HEK293 (cell line): ENCODE data around the gene ADA.

ENCODE experiments used
- CTCF ChIA-PET: fragments of 350-600 bp; formaldehyde crosslinking; extraction: SDS; loops from one replicate; lab custom pipeline; 2021; ENCODE audit warnings: antibody characterized with exemption; lab: Yijun Ruan, JAX
- POLR2A ChIA-PET: fragments of 300-600 bp; formaldehyde crosslinking; extraction: SDS; loops from one replicate; lab custom pipeline; 2020; ENCODE audit warnings: antibody characterized with exemption, inconsistent platforms; lab: Yijun Ruan, JAX
- H3K27ac ChIP-seq: fragments of 200-500 bp; sonication (Bioruptor generic); 2 replicates; pipeline ENCODE4 v1.5.1; 2014; ENCODE audit warnings: low read depth, low read length, control low read depth, inconsistent platforms; ENCODE audit errors: extremely low read depth
- H3K36me3 ChIP-seq, 2 experiments: fragments of 200-500 bp in 1 of 2; sonication (Bioruptor generic) in 1 of 2; 1 replicate in 1 of 2; 2 replicates in 1 of 2; pipeline ENCODE4 v1.5.1; 2014 to 2017; ENCODE audit warnings: inconsistent platforms in 2 of 2, low read length in 2 of 2; ENCODE audit not compliant: control insufficient read depth in 2 of 2, insufficient read depth in 1 of 2
- H3K4me1 ChIP-seq: fragments of 200-500 bp; sonication (Bioruptor generic); 2 replicates; pipeline ENCODE4 v1.5.1; 2014; ENCODE audit warnings: mild to moderate bottlenecking, low read length, inconsistent platforms; ENCODE audit not compliant: control insufficient read depth, insufficient read depth
- H3K4me3 ChIP-seq: 2 replicates; pipeline ENCODE4 v1.5.1; 2011; ENCODE audit warnings: low read depth, mild to moderate bottlenecking, control low read depth, low read length, moderate library complexity
- H3K9me3 ChIP-seq: fragments of 200-500 bp; sonication (Bioruptor generic); 2 replicates; pipeline ENCODE4 v1.5.1; 2014; ENCODE audit warnings: low read depth, low read length, inconsistent platforms; ENCODE audit not compliant: control insufficient read depth, insufficient read depth
- MEIS1 ChIP-seq: sonication (generic); formaldehyde crosslinking; IDR thresholded peaks from 2 replicates; pipeline ENCODE4 v1.8.1; 2022; ENCODE audit warnings: missing genetic modification reagents, mild to moderate bottlenecking, borderline replicate concordance
- SP2 ChIP-seq: fragments of 450-650 bp; formaldehyde crosslinking; IDR thresholded peaks from 2 replicates; pipeline ENCODE4 v1.5.1; 2016; ENCODE audit warnings: missing biosample characterization, missing genetic modification characterization
- SP3 ChIP-seq: fragments of 450-650 bp; formaldehyde crosslinking; IDR thresholded peaks from 2 replicates; pipeline ENCODE4 v1.5.1; 2016; ENCODE audit warnings: missing biosample characterization, missing genetic modification characterization
- ZBTB7A ChIP-seq: fragments of 450-650 bp; formaldehyde crosslinking; IDR thresholded peaks from 2 replicates; pipeline ENCODE4 v1.5.1; 2016; ENCODE audit warnings: low read depth, missing biosample characterization, missing genetic modification characterization
- ZNF23 ChIP-seq: fragments of 450-650 bp; formaldehyde crosslinking; IDR thresholded peaks from 2 replicates; pipeline ENCODE4 v1.5.1; 2016; ENCODE audit warnings: missing biosample characterization, missing genetic modification characterization, borderline replicate concordance
- ZNF302 ChIP-seq: fragments of 450-650 bp; formaldehyde crosslinking; IDR thresholded peaks from 2 replicates; pipeline ENCODE4 v1.5.1; 2016; ENCODE audit warnings: missing biosample characterization, missing genetic modification characterization, low read depth
- ZNF37A ChIP-seq: fragments of 450-650 bp; IDR thresholded peaks from 2 replicates; pipeline ENCODE4 v1.5.1; 2018; ENCODE audit warnings: missing biosample characterization, missing genetic modification characterization
- ZNF48 ChIP-seq: fragments of 450-650 bp; formaldehyde crosslinking; IDR thresholded peaks from 2 replicates; pipeline ENCODE4 v1.5.1; 2016; ENCODE audit warnings: missing biosample characterization, missing genetic modification characterization
- ZNF501 ChIP-seq: fragments of 450-650 bp; formaldehyde crosslinking; IDR thresholded peaks from 2 replicates; pipeline ENCODE4 v1.5.1; 2016; ENCODE audit warnings: missing biosample characterization, missing genetic modification characterization
- ZNF529 ChIP-seq: fragments of 450-650 bp; formaldehyde crosslinking; IDR thresholded peaks from 2 replicates; pipeline ENCODE4 v1.5.1; 2017; ENCODE audit warnings: missing genetic modification characterization, missing biosample characterization; ENCODE audit not compliant: insufficient replicate concordance
- ZNF621 ChIP-seq: fragments of 450-650 bp; formaldehyde crosslinking; IDR thresholded peaks from 2 replicates; pipeline ENCODE4 v1.5.1; 2017; ENCODE audit warnings: missing biosample characterization, missing genetic modification characterization
- ZNF660 ChIP-seq: fragments of 450-650 bp; IDR thresholded peaks from 2 replicates; pipeline ENCODE4 v1.5.1; 2018; ENCODE audit warnings: missing biosample characterization, mild to moderate bottlenecking, missing genetic modification characterization
- ZNF664 ChIP-seq: fragments of 450-650 bp; formaldehyde crosslinking; IDR thresholded peaks from 2 replicates; pipeline ENCODE4 v1.5.1; 2016; ENCODE audit warnings: missing biosample characterization, missing genetic modification characterization
- ZNF707 ChIP-seq: fragments of 450-650 bp; formaldehyde crosslinking; IDR thresholded peaks from 2 replicates; pipeline ENCODE4 v1.5.1; 2016; ENCODE audit warnings: missing biosample characterization, missing genetic modification characterization
- ZNF747 ChIP-seq: fragments of 450-650 bp; formaldehyde crosslinking; IDR thresholded peaks from 2 replicates; pipeline ENCODE4 v1.5.1; 2016; ENCODE audit warnings: missing biosample characterization, missing genetic modification characterization
- ZNF768 ChIP-seq: fragments of 450-650 bp; formaldehyde crosslinking; IDR thresholded peaks from 2 replicates; pipeline ENCODE4 v1.5.1; 2018; ENCODE audit warnings: missing biosample characterization, mild to moderate bottlenecking, missing genetic modification characterization
- TF ChIP-seq, protein P1 (sequence below): fragments of 450-650 bp; IDR thresholded peaks from 2 replicates; pipeline ENCODE4 v1.5.1; 2018; ENCODE audit warnings: missing biosample characterization, missing genetic modification characterization
- TF ChIP-seq, protein P2 (sequence below): fragments of 450-650 bp; formaldehyde crosslinking; optimal IDR thresholded peaks from 2 replicates; pipeline ENCODE3; 2016; ENCODE audit warnings: missing biosample characterization, mild to moderate bottlenecking, missing genetic modification characterization
- TF ChIP-seq, protein P3 (sequence below): fragments of 450-650 bp; formaldehyde crosslinking; IDR thresholded peaks from 2 replicates; pipeline ENCODE4 v1.5.1; 2016; ENCODE audit warnings: missing biosample characterization, missing genetic modification characterization
- TF ChIP-seq, protein P4 (sequence below): fragments of 450-650 bp; formaldehyde crosslinking; IDR thresholded peaks from 2 replicates; pipeline ENCODE4 v1.5.1; 2016; ENCODE audit warnings: missing biosample characterization, missing genetic modification characterization
- TF ChIP-seq, protein P5 (sequence below): fragments of 450-650 bp; IDR thresholded peaks from 2 replicates; pipeline ENCODE4 v1.5.1; 2018; ENCODE audit warnings: missing biosample characterization, mild to moderate bottlenecking, missing genetic modification characterization

Gene ADA

DNA sequence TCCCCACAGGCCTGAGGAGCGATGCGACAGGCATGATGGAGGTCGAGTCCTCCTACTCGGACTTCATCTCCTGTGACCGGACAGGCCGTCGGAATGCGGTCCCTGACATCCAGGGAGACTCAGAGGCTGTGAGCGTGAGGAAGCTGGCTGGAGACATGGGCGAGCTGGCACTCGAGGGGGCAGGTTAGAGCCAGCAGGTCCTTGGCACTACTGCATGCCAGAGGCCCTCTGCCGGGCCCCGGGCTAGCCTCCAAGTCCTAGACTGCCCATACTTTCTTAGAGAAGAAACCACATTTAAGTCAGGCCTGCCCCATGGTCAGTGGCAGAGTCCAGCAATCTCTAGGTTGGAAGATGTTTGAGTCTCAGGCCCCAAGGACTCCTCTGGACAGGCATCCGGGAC is 37.0 kb downstream of the ADA start (continued):
- TF ChIP-seq, protein P1, sequence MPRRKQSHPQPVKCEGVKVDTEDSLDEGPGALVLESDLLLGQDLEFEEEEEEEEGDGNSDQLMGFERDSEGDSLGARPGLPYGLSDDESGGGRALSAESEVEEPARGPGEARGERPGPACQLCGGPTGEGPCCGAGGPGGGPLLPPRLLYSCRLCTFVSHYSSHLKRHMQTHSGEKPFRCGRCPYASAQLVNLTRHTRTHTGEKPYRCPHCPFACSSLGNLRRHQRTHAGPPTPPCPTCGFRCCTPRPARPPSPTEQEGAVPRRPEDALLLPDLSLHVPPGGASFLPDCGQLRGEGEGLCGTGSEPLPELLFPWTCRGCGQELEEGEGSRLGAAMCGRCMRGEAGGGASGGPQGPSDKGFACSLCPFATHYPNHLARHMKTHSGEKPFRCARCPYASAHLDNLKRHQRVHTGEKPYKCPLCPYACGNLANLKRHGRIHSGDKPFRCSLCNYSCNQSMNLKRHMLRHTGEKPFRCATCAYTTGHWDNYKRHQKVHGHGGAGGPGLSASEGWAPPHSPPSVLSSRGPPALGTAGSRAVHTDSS (tag by site-specific recombination) = no peak
- TF ChIP-seq SP2 (tag by site-specific recombination) = no peak
- TF ChIP-seq, protein P2, sequence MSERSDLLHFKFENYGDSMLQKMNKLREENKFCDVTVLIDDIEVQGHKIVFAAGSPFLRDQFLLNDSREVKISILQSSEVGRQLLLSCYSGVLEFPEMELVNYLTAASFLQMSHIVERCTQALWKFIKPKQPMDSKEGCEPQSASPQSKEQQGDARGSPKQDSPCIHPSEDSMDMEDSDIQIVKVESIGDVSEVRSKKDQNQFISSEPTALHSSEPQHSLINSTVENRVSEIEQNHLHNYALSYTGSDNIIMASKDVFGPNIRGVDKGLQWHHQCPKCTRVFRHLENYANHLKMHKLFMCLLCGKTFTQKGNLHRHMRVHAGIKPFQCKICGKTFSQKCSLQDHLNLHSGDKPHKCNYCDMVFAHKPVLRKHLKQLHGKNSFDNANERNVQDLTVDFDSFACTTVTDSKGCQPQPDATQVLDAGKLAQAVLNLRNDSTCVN (tag by site-specific recombination) = no peak
- TF ChIP-seq MEIS1 (CRISPR knock-in tag) = no peak

DNA sequence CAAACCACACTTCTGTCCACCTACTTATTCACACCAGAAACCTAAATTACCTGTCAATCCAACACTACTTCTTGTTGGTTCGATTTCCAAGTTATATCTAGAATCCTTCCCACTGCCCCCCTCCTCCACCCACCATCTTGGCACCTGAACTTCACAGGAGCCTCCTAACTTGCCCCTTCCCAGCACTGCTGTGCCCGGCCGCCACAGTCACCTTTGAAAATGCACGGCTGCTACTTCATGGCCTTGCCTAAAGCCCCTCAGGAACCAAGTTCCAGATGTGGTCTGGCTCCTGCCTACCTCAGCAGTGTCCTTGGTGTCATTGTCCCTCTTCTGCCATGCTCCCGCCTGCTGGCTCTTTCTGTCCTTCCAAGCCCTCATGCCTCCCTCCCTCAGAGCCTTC is 37.9 kb downstream of the ADA start:
- no peaks in the 10 kb centered on the region for H3K4me1 ChIP-seq
- ChIA-PET POLR2A (interaction anchor here (0.5 kb wide), 1 partner anchor 464 kb away, joined by 3 read pairs; no protein-coding TSS in a partner anchor), CTCF (interaction anchor here (0.7 to 1.2 kb wide), 2 partner anchors 70 to 230 kb away, joined by 4 read pairs; no protein-coding TSS in a partner anchor)
- H3K27ac ChIP-seq = no peak overlapping the region
- no peak overlapping the region for H3K4me3 ChIP-seq
- TF ChIP-seq ZNF302 (tag by site-specific recombination) (no peak), ZNF660 (no peak), ZNF48 (tag by site-specific recombination) (no peak), ZNF747 (tag by site-specific recombination) (no peak), ZNF621 (tag by site-specific recombination) (no peak), ZBTB7A (tag by site-specific recombination) (no peak), ZNF529 (tag by site-specific recombination) (no peak), SP3 (tag by site-specific recombination) (no peak), ZNF768 (tag by site-specific recombination) (no peak), MEIS1 (CRISPR knock-in tag) (no peak), ZNF23 (tag by site-specific recombination) (no peak), ZNF707 (tag by site-specific recombination) (no peak), ZNF37A (no peak), ZNF501 (tag by site-specific recombination) (no peak), ZNF664 (tag by site-specific recombination) (no peak)
- TF ChIP-seq, protein P3, sequence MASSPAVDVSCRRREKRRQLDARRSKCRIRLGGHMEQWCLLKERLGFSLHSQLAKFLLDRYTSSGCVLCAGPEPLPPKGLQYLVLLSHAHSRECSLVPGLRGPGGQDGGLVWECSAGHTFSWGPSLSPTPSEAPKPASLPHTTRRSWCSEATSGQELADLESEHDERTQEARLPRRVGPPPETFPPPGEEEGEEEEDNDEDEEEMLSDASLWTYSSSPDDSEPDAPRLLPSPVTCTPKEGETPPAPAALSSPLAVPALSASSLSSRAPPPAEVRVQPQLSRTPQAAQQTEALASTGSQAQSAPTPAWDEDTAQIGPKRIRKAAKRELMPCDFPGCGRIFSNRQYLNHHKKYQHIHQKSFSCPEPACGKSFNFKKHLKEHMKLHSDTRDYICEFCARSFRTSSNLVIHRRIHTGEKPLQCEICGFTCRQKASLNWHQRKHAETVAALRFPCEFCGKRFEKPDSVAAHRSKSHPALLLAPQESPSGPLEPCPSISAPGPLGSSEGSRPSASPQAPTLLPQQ (tag by site-specific recombination) = no peak
- TF ChIP-seq, protein P4, sequence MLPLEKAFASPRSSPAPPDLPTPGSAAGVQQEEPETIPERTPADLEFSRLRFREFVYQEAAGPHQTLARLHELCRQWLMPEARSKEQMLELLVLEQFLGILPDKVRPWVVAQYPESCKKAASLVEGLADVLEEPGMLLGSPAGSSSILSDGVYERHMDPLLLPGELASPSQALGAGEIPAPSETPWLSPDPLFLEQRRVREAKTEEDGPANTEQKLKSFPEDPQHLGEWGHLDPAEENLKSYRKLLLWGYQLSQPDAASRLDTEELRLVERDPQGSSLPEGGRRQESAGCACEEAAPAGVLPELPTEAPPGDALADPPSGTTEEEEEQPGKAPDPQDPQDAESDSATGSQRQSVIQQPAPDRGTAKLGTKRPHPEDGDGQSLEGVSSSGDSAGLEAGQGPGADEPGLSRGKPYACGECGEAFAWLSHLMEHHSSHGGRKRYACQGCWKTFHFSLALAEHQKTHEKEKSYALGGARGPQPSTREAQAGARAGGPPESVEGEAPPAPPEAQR = no peak
- TF ChIP-seq, protein P5, sequence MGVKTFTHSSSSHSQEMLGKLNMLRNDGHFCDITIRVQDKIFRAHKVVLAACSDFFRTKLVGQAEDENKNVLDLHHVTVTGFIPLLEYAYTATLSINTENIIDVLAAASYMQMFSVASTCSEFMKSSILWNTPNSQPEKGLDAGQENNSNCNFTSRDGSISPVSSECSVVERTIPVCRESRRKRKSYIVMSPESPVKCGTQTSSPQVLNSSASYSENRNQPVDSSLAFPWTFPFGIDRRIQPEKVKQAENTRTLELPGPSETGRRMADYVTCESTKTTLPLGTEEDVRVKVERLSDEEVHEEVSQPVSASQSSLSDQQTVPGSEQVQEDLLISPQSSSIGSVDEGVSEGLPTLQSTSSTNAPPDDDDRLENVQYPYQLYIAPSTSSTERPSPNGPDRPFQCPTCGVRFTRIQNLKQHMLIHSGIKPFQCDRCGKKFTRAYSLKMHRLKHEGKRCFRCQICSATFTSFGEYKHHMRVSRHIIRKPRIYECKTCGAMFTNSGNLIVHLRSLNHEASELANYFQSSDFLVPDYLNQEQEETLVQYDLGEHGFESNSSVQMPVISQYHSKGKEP (tag by site-specific recombination) = no peak
- no peaks in the 10 kb centered on the region for H3K9me3 ChIP-seq
- H3K36me3 ChIP-seq = peaks cover 0 to 35% of the 10 kb centered on the region in 2 experiments; a peak in 1 of 3 replicates
